Measurements from ENCODE around the gene SDK1.
"Not testable (repeated sequence)": the region's sequence is repeated elsewhere in the genome, so short reads cannot be mapped to it uniquely, and the experiment has no call there.

Gene SDK1

DNA sequence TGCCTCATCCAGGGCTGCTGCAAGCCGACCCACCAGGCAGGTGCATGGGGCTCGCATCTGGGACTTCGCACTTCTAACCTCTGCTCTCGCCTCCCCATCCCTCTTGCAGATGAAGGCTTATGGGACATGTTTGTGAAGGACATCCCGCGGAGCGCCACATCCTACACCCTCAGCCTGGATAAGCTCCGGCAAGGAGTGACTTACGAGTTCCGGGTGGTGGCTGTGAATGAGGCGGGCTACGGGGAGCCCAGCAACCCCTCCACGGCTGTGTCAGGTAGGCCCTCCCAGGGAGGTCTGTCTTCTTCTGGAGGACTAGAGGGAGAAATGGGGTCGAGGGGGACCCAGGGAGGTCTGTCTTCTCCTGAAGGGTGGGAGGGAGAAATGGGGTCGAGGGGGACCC, 932.1 kb downstream of the SDK1 start:
- in situ Hi-C loops (cut with MboI; ENCODE audit: low pct_unique_long_range_greater_than_20kb, low sequenced_read_pairs, unreplicated experiment), result no loop called here
- no peak for DNase-seq (ENCODE audit: low spot score)
- TF ChIP-seq, protein P1, sequence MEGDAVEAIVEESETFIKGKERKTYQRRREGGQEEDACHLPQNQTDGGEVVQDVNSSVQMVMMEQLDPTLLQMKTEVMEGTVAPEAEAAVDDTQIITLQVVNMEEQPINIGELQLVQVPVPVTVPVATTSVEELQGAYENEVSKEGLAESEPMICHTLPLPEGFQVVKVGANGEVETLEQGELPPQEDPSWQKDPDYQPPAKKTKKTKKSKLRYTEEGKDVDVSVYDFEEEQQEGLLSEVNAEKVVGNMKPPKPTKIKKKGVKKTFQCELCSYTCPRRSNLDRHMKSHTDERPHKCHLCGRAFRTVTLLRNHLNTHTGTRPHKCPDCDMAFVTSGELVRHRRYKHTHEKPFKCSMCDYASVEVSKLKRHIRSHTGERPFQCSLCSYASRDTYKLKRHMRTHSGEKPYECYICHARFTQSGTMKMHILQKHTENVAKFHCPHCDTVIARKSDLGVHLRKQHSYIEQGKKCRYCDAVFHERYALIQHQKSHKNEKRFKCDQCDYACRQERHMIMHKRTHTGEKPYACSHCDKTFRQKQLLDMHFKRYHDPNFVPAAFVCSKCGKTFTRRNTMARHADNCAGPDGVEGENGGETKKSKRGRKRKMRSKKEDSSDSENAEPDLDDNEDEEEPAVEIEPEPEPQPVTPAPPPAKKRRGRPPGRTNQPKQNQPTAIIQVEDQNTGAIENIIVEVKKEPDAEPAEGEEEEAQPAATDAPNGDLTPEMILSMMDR (IDR thresholded peaks at IDR 0.05; ENCODE audit: extremely low read depth, insufficient read depth, missing control alignments), result no peak

DNA sequence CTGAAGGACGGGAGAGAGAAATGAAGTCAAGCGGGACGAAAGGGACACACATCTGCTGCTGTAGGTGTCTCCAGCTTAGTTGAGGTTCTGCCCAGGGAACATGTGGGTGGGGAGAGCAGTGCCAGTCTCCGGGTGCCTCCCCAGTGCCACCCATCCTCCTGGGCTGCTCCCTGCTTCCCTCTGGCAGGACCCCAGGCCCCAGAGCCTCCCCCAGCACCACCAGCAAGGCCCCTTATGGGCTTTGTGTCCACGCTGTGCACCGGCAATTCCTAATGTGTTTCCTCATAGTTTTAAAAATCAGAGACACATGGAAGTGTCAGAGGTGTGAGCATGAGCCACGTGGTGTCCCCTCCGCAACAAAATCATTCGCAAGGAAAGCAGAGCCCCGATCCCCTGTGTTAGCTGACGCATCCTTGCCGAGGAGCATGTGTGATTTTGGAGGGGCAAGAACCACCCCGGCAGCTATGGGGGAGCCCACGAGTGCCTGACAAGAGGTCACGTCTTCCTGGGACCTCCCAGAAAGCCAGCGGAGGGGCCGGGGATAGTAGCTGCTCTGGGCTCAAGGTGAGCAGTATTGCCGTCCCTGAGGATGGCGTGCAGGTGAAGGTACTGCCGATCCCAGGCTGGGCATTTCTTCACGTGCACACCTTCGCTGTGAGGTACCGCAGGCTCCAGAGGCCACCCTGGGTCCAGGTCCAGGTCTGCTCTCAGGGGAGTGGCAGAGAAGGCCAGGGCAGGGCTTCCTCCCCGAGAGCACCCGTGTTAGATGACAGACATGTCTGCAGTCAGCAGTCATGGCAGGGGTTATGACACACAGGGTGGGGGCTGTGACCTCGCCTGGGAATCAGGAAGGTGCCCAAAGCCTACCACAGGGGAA, 932.8 kb downstream of the SDK1 start:
- in situ Hi-C loops (cut with MboI; ENCODE audit: low pct_unique_long_range_greater_than_20kb, low sequenced_read_pairs, unreplicated experiment), result no loop called here
- TF ChIP-seq, protein P1 (IDR thresholded peaks at IDR 0.05; ENCODE audit: extremely low read depth, insufficient read depth, missing control alignments), result no peak
- DNase-seq (ENCODE audit: low spot score), result no peak

DNA sequence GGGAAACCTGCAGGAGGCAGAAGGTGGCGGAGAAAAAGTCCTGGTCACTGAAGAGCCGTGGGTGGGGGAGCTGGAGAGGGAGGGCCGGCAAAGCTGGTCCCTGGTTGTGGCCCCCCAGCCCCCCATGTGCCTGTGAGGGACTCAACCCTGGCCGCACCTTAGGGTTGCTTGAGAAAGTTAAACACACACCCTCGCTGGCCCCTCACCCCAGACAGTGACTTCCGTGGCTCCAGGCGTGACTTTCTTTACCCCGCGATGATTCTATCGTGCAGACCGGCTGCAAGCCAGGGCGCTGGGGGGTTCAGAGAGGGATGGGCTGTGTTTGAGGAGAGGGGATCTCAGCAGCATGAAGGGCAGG, 933.4 kb downstream of the SDK1 start:
- TF ChIP-seq, protein P1 (IDR thresholded peaks at IDR 0.05; ENCODE audit: extremely low read depth, insufficient read depth, missing control alignments), result no peak
- in situ Hi-C loops (cut with MboI; ENCODE audit: low pct_unique_long_range_greater_than_20kb, low sequenced_read_pairs, unreplicated experiment), result no loop called here
- no peak for DNase-seq (ENCODE audit: low spot score)

DNA sequence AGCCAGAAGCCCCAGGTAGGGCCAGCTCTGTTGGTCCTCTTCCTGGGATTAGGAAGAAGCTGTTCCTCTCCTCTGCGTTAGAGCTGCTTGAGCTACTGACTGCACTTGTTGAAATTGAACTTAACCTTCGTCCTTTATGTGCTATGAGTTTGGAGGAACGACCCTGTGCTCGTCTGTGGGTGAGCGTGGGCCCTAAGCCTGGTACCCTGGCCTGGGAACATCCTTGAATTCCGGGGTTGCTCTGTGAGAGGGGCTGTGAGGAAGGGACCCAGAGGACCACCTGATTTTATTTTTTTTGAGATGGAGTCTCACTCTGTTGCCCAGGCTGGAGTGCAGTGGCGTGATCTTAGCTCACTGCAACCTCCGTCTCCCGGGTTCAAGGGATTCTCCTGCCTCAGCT, 933.8 kb downstream of the SDK1 start:
- TF ChIP-seq, protein P1 (IDR thresholded peaks at IDR 0.05; ENCODE audit: extremely low read depth, insufficient read depth, missing control alignments), result no peak
- in situ Hi-C loops (cut with MboI; ENCODE audit: low pct_unique_long_range_greater_than_20kb, low sequenced_read_pairs, unreplicated experiment), result no loop called here

DNA sequence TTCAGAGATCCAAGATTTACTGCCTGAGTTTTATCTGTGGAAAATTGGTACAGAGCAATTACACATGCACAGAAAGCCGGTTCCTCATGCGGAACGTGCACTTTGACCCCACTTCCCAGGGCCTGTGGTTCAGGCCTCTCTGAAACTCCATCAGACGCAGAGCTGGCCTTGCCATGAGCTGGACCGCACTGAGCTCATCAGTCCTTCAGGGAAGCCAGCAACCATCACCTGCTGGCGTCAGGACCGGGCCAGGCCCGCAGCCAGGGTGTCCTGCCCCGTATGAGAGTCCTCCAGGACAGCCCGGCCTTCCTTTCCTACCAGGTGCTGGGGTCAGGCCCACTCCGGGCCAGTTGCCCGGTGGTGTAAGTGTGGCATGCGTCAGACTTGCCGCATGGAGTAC, 934.5 kb downstream of the SDK1 start:
- no peak for DNase-seq (ENCODE audit: low spot score)
- in situ Hi-C loops (cut with MboI; ENCODE audit: low pct_unique_long_range_greater_than_20kb, low sequenced_read_pairs, unreplicated experiment), result no loop called here
- TF ChIP-seq, protein P1 (IDR thresholded peaks at IDR 0.05; ENCODE audit: extremely low read depth, insufficient read depth, missing control alignments), result no peak

More for the DNA sequence above, 933.8 kb downstream of the SDK1 start:
- DNase-seq (ENCODE audit: low spot score), result no peak

DNA sequence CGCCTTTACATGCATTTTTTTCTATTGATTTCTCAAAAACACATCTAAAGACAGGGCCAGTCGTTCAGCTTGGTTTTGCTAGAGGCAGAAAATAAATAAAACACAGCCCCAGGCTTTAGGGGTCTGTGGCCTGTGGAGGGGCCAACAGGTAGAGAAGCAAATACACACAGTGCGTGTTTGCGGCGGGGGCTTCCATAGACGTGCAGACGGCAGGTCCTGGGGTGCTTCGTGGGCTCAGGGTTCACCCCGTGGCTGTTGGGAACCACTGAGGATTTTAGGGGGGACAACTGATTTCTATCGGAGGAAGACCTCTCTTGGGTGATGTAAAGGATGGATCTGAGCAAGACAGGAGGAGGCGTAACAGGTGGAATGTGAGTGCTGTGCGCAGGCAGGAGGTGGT, 935.3 kb downstream of the SDK1 start:
- TF ChIP-seq, protein P1 (IDR thresholded peaks at IDR 0.05; ENCODE audit: extremely low read depth, insufficient read depth, missing control alignments), result no peak
- no peak for DNase-seq (ENCODE audit: low spot score)
- in situ Hi-C loops (cut with MboI; ENCODE audit: low pct_unique_long_range_greater_than_20kb, low sequenced_read_pairs, unreplicated experiment), result no loop called here

GRCh38 chr7:4236873-4237272, 935.8 kb downstream of the SDK1 start:
- in situ Hi-C loops (cut with MboI; ENCODE audit: low pct_unique_long_range_greater_than_20kb, low sequenced_read_pairs, unreplicated experiment); DNase-seq (ENCODE audit: low spot score): not testable (repeated sequence)
